Stimulated activated effector memory CD8-positive, alpha-beta T cell treated with anti-CD3 and anti-CD28 coated beads, Interleukin-12 subunit alpha, Interleukin-12 subunit beta, amount 100 ng/mL, for 72 hours (primary cell): ENCODE results near the gene GP2.

Source experiments
- ATAC-seq: fragments of 150-1000 bp; cut with Tn5 transposase; 2 replicates; pipeline ENCODE4 v1.10.0; 2021
- DNase-seq, 2 donors: peaks; one replicate each; pipeline ENCODE4 v3.0.0; 2021 to 2022; ENCODE audit warnings: low spot score in 2 of 2
- H3K27ac Mint-ChIP-seq: one replicate; pipeline ENCODE4 v1.8.0; 2022; ENCODE audit warnings: mild to moderate bottlenecking, mixed read lengths
- H3K36me3 Mint-ChIP-seq: one replicate; pipeline ENCODE4 v1.8.0; 2022; ENCODE audit warnings: mild to moderate bottlenecking, mixed read lengths
- H3K4me1 Mint-ChIP-seq: one replicate; pipeline ENCODE4 v1.8.0; 2022; ENCODE audit warnings: mixed read lengths
- H3K4me3 Mint-ChIP-seq: one replicate; pipeline ENCODE4 v1.8.0; 2022; ENCODE audit warnings: mild to moderate bottlenecking, mixed read lengths
- H3K9me3 Mint-ChIP-seq: one replicate; pipeline ENCODE4 v1.8.0; 2022; ENCODE audit warnings: mixed read lengths

Gene GP2

DNA sequence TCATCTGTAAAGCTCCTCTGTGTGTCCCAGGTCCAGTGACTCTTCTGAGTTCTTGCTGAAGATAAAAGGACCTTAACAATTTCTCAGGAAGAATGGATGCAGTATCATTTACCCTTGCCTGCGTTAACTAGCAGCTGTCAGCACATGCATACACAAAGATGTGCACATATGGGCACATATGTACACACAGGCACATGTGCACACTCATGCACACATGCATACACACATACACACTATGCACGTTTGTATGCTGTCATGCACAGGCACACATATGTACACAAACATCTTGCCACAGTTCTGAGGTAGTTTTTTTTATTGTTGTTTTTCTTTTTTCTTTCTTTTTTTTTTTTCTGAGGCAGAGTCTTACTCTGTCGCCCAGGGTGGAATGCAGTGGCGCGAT, 24.9 kb downstream of the GP2 start:
- no peaks in the 10 kb centered on the region for H3K36me3 Mint-ChIP-seq
- no peak overlapping the region for H3K4me3 Mint-ChIP-seq

DNA sequence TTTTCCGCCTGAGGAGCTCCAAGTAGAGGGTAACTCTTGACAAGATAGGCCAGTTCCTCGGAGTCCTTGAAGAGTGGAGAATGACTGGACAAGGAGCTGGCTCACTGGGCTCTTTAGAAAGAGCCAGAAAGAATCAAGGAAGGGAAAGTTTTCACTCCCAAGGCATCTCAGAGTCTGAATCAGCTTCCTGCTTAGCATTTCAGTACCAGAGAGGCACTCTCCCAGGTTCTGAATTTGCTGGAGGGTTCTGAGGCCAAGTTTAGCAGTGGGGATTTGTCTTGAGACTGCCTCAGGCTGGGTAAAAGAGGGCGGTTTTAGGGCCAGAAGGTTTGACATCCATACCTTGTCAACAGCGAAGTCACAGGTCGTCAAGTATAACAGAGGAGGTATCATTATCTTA, 25.5 kb downstream of the GP2 start:
- no peaks in the 10 kb centered on the region for H3K36me3 Mint-ChIP-seq
- no peak overlapping the region for H3K4me3 Mint-ChIP-seq
- no peaks in the 10 kb centered on the region for H3K9me3 Mint-ChIP-seq
- ATAC-seq, result no peak
- H3K27ac Mint-ChIP-seq, result no peak overlapping the region
- H3K4me1 Mint-ChIP-seq, result peaks cover 6% of the 10 kb centered on the region
- no peak for DNase-seq

More for the DNA sequence above, 24.9 kb downstream of the GP2 start:
- no peak for DNase-seq
- no peak for ATAC-seq
- no peaks in the 10 kb centered on the region for H3K9me3 Mint-ChIP-seq
- H3K27ac Mint-ChIP-seq, result no peak overlapping the region
- peaks cover 6% of the 10 kb centered on the region for H3K4me1 Mint-ChIP-seq

DNA sequence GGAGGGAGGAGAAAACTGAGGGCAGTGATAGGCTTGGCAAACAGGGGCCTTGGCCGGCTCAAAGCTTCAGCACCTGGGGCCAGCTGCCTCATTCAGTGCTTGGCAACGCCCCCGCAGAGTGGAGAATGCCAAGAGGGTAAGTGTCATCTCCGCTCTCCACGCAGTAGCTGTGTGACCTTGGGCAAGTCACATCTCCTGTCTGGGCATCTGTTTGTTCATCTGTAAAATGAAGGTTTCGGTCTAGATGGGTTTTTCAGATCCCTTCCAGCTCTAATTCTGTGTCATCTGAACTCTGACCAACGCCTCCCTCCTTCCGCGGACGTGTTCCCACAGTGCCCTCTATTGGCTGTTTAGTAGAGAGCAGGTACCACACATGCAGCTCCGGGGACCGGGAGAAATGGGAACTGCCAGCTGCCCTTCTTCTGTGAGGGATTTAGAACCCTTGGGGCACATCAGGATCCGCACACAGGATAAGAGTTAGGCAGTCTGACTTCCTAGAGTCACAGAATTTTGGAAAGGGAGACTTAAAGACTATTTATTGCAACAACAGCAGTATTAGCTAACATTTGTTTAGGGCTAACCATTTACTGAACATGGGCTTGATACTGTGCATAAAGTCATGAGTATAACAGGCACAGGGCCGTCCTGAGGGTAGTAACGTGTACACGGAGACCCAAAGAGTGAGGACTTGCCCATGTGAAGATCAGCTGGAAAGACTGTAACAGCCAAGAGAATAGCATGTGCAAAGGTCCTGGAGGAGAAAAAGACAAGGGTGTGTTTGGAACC, 26.8 kb downstream of the GP2 start:
- ATAC-seq (peak; percentile 52), DNase-seq (peak in 1 of 2 donors; percentile 56)
- Mint-ChIP-seq H3K4me3 (no peak overlapping the region), H3K4me1 (peaks cover 6% of the 10 kb centered on the region), H3K36me3 (no peaks in the 10 kb centered on the region), H3K27ac (no peak overlapping the region), H3K9me3 (no peaks in the 10 kb centered on the region)

DNA sequence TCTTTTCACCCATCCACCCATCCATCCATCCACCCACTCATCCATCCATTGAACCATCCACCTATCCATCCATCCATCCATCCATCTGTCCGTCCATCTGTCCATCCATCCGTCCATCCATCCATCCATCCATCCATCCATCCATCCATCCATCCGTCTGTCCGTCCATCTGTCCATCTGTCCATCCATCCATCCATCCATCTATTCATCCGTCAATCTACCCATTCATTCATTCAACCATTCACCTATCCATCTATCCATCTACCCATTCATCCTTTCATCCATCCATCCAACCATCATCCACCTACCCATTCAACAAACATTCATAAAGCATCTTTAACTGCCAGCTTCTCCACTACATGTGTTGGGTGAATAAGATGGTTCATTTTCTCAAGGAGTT, 28.9 kb downstream of the GP2 start:
- Mint-ChIP-seq H3K4me1 (peaks cover 6% of the 10 kb centered on the region), H3K36me3 (no peaks in the 10 kb centered on the region)
- ATAC-seq, result no peak

DNA sequence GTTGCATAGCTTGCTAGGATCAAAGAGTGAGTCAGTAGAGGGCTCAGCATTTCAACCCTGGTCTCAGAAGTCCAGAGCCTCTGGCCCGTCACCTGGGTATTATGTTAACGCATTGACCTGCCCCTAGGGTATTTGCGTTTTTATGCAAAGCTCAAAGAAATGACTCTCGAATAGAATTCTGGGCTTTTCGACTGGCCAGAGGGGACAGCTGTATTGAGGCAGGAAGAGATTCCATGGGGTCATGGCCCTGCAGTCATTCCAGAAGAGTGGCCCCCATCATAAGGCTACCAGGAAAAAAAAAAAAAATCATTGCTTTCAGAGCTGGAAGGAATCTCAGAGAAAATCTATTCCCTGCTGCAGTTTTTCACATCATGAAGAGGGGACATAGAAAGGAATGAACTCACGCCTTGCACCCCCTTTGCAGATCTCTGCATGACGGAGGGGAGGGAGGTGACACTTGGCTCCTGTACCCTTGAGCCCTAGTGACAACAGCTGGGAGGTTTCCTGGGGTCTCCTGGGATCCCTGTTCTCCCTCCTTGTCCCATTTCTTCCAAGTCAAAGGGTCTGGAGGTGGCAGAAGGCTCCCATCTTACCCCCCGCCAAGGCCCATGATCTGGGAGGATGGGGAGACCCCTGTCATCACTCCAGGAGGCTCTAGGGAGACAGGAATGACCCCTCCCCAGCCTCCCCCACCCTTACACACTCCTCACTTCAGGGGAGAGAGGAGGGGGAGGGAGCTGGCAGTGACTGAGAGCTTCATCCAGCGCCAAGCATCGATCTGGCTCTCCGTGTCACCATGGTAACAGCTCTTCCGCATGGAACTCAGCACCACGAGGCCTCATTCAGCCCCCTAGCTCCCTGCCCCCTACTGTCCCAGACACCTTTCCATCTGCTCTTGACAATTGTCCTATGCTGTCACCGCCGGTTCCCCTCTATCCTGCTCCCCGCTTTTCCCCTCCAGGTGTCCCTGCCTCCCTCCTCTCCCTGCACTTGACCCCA, 35.8 kb downstream of the GP2 start:
- Mint-ChIP-seq H3K4me1 (no peaks in the 10 kb centered on the region), H3K36me3 (no peaks in the 10 kb centered on the region), H3K9me3 (no peaks in the 10 kb centered on the region), H3K4me3 (no peak overlapping the region), H3K27ac (no peak overlapping the region)
- ATAC-seq (no peak), DNase-seq (no peak)

More for the DNA sequence above, 28.9 kb downstream of the GP2 start:
- H3K9me3 Mint-ChIP-seq, result no peaks in the 10 kb centered on the region
- no peak for DNase-seq
- H3K27ac Mint-ChIP-seq, result no peak overlapping the region
- H3K4me3 Mint-ChIP-seq, result no peak overlapping the region

DNA sequence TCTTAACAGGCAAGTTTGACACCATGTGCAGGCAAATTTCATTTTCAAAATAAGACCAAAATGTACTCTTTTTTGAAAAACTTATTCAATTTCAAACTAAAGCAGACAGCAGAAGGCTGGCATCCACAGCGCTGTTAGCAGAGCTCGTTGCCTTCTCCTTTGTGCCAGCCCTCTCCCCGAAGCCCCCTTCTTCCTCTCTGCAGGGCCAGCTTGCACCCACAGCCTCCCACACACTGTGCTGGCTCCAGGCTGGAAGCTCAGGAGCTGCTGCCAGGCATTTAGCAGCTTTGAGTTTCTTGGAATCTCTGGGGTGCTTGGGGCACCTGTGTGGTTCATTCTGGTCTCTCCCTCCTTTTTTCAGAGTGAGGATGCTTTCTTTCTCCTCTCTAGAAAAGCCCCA, 37.7 kb downstream of the GP2 start:
- Mint-ChIP-seq H3K4me3 (no peak overlapping the region), H3K27ac (no peak overlapping the region), H3K36me3 (no peaks in the 10 kb centered on the region), H3K9me3 (peaks cover 2% of the 10 kb centered on the region), H3K4me1 (no peaks in the 10 kb centered on the region)
- ATAC-seq (no peak), DNase-seq (no peak)

DNA sequence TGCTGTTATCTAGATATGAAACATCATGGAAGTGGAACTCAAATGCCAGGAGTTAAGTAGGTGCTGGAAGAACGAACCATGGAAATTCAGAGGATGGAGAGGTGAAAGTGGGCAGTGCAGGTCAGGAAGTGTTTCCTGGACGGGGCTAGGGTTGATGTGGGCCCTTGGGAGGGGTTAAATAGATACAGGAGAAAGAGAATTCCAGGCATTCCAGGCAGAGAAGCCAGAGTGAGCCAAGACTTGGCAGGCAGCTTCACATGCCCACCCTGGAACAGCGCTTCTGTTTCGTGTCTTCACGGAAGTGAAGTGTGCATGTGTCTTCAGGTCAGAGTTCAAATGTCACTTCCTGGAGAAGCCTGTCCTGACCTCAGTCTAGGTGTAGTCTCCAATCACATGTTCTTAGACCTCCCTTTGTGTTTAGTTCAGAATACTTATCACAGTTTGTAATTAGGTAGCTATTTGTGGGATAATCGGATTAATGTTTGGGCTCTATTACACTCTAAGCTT, 41.3 kb downstream of the GP2 start:
- H3K4me3 Mint-ChIP-seq, result no peak overlapping the region
- DNase-seq (no peak), ATAC-seq (no peak)
- H3K9me3 Mint-ChIP-seq, result peaks cover 4% of the 10 kb centered on the region
- H3K36me3 Mint-ChIP-seq, result no peaks in the 10 kb centered on the region
- H3K27ac Mint-ChIP-seq, result no peak overlapping the region
- H3K4me1 Mint-ChIP-seq, result no peaks in the 10 kb centered on the region

DNA sequence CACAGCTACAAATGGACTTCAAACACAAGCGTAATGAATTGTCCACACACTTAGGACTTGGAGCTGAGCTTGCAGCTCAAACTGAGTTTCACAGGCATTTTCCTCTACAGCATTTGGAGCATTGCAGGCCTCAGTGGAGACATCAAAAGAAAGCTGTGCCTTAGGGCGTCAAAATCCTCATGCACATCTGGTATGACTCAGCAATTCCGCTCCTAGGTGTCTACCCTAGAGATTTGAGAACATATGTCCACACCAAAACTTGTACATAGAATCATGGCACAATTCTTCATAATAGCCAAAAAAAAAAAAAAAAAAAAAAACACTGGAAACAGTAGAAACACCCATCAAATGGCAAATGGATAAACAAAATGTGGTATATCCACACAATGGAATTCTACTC, 47.1 kb downstream of the GP2 start:
- Mint-ChIP-seq H3K9me3 (peaks cover 4% of the 10 kb centered on the region), H3K4me3 (no peak overlapping the region), H3K36me3 (no peaks in the 10 kb centered on the region), H3K27ac (no peak overlapping the region), H3K4me1 (no peaks in the 10 kb centered on the region)
- ATAC-seq (no peak), DNase-seq (no peak)

DNA sequence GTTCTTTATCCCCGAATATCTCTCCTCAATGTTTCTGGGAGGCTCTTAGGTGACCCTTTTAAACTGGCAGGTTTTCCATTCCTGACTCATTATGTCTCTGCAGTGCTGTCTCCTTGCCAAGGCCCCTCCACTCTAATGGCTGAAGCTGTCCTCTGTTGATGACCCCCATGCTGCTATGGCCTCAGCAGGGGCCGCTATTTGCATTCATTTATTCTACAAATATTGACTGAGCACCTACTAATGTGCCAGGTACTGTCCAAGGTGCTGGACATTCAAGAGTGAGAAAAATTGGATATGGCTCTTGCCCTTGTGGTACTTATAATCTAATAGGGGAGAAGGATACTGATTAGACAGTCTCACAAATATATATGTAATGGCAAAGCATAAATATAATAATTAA, 55.4 kb downstream of the GP2 start:
- DNase-seq (no peak), ATAC-seq (no peak)
- Mint-ChIP-seq H3K27ac (no peak overlapping the region), H3K4me3 (no peak overlapping the region), H3K9me3 (no peaks in the 10 kb centered on the region), H3K4me1 (no peaks in the 10 kb centered on the region), H3K36me3 (no peaks in the 10 kb centered on the region)

DNA sequence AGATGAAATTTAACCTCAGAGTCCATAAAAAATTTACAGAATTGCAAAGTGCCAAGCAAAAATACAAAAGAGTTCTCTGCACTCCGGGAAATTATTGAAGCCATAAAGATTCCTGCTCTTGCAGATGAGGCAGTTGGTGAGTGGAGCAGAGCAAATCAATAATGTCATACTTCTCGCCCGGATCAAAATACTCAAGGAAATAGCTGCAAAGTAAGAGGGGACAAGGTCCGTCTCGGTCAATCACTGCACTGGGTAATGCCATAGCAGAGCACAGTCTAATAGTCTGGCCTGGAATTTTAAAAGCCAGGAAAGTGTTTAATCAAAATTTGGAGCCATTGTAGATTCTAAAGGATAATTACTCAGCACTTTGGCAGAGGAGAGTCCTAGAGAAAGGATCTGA, 58.9 kb downstream of the GP2 start:
- H3K27ac Mint-ChIP-seq, result no peak overlapping the region
- DNase-seq (no peak), ATAC-seq (no peak)
- no peaks in the 10 kb centered on the region for H3K4me1 Mint-ChIP-seq
- H3K9me3 Mint-ChIP-seq, result no peaks in the 10 kb centered on the region
- H3K4me3 Mint-ChIP-seq, result no peak overlapping the region
- no peaks in the 10 kb centered on the region for H3K36me3 Mint-ChIP-seq

DNA sequence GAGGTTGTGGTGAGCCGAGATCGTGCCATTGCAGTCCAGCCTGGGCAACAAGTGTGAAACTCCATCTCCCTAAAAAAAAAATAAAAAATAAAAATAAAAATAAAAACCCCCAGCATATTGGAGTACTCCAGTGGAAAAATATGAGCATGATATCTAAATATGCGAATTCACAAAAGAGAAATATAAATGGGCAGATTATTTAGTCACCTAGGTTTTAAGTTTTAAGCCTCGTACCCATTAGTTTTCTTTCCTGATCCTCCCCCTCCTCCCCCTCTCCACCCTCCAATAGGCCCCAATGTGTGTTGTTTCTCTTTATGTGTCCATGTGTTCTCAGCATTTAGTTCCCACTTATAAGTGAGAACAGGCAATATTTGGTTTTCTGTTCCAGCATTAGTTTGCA, 62.3 kb downstream of the GP2 start:
- no peak for ATAC-seq
- H3K4me1 Mint-ChIP-seq, result no peaks in the 10 kb centered on the region
- no peaks in the 10 kb centered on the region for H3K36me3 Mint-ChIP-seq
- H3K27ac Mint-ChIP-seq, result no peak overlapping the region
- H3K9me3 Mint-ChIP-seq, result no peaks in the 10 kb centered on the region
- DNase-seq, result no peak
- no peak overlapping the region for H3K4me3 Mint-ChIP-seq

DNA sequence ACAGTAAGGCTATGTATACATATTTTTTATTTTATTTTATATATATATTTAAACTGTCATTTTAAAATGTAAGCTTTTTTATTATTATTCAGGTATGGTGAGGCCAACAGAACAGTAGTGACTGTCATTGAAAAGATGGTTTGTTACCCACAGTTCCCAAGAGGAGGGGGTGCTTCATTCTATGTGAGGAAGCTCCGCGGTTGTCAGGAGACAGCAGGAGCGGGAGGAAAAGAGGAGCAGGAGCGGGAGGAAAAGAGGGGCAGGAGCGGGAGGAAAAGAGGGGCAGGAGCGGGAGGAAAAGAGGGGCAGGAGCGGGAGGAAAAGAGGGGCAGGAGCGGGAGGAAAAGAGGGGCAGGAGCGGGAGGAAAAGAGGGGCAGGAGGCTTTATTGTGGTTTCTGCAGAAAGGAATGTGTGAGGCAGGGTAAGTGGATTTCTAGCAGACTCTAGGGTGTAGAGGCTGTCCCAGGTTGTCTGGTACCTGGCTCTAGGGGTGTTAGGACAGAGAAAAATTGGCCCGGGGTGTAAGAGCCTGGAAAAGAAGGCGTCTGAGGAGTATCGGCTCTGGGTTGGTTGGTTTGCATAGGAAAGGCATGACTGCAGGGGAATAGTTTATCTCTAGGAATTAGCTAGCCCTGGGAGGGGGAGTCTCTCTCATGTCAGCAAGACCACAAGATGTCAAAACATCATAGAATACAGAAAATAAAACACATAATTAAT, 64.0 kb downstream of the GP2 start:
- ATAC-seq, result no peak
- no peak for DNase-seq
- Mint-ChIP-seq H3K27ac (no peak overlapping the region), H3K9me3 (peaks cover 3% of the 10 kb centered on the region), H3K36me3 (no peaks in the 10 kb centered on the region), H3K4me3 (no peak overlapping the region), H3K4me1 (no peaks in the 10 kb centered on the region)

DNA sequence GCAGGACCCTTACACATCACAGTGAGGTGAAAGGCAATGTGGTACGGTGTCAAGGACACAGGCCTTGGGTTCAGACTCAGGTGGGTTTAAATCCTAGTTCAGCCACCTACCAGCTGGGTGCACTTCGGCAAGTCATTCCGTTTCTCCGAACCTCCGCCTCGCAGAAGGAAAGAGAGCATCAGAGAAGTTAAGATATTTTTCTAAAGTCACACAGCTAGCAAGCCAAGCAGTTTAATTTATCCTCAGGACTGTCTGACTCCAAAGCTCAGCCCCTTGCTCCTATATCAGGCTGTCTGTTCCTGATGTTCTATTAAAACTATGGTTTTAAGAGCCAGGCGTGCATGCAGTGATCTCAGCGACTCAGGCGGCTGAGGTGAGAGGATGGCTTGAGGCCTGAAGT, 65.1 kb downstream of the GP2 start:
- Mint-ChIP-seq H3K27ac (no peak overlapping the region), H3K9me3 (peaks cover 3% of the 10 kb centered on the region), H3K4me1 (no peaks in the 10 kb centered on the region), H3K36me3 (no peaks in the 10 kb centered on the region), H3K4me3 (no peak overlapping the region)
- DNase-seq (no peak), ATAC-seq (no peak)

DNA sequence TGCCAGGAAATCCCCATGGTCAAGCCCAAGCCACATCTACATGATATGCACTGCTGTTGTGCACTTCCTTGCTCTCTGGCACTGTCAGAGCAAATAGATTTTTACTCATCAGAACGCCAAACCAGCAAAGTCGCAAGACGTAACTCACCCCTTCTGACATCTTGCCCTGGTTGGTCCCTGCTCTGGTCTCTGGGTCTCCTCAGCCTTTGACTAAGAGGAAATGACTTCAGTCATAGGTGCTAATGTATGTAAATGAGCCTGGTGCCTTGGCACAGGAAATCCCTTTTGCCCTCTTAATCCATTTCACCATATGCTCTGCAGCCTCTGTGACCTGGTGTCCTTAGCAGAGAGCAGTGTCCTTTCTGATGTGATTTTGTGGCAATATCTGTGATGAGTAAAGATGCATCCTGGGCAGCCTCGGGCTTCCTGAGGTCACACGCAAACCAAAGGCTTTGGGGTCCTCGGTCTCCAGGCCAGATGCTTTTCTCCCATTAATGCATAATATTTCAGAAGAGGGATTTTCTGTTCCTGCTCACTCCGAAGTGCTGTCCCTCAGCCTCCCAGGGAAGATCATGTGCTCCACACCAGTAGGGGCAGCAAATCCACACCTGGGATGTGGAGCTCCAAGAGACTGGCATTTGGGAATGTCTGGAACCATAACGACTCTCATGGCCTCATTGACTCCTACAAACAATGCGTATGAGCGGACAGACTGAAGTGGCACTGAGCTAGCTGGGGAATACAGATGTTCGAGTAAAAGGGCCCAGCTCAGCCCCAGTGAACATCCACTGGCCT, 66.9 kb downstream of the GP2 start:
- no peak overlapping the region for H3K27ac Mint-ChIP-seq
- H3K9me3 Mint-ChIP-seq, result peaks cover 3% of the 10 kb centered on the region
- H3K4me1 Mint-ChIP-seq, result no peaks in the 10 kb centered on the region
- ATAC-seq, result no peak
- H3K4me3 Mint-ChIP-seq, result no peak overlapping the region
- H3K36me3 Mint-ChIP-seq, result no peaks in the 10 kb centered on the region
- DNase-seq, result no peak
